Thyroid gland (tissue), 4 donors: Measurements from ENCODE around the gene RAP1GAP.

Source experiments
- CTCF ChIP-seq, 6 experiments: fragments of 200-600 bp in 3 of 6; fragments of 450-650 bp in 3 of 6; sonication (generic) in 3 of 6; IDR thresholded peaks; one replicate each; pipeline ENCODE4 v1.5.1; 2016 to 2019; ENCODE audit warnings: antibody characterized with exemption in 6 of 6, mild to moderate bottlenecking in 2 of 6, inconsistent platforms in 1 of 6, moderate library complexity in 1 of 6
- POLR2A ChIP-seq, 2 donors: fragments of 450-650 bp; IDR thresholded peaks; one replicate each; pipeline ENCODE4 v1.6.1; 2017; ENCODE audit warnings: antibody characterized with exemption in 2 of 2, mild to moderate bottlenecking in 2 of 2, moderate library complexity in 1 of 2

- TF ChIP-seq CTCF (IDR thresholded peaks at IDR 0.05): no peak
- TF ChIP-seq POLR2A (IDR thresholded peaks at IDR 0.05): no peak
Measured at GRCh38 chr1:21604208-21604957, 64.8 kb downstream of the RAP1GAP start.
